Measurements from ENCODE around the gene MED13L. TPM values are rescaled to one million over a fixed set of nuclear protein-coding genes. Genes with fewer than 3 reads are reported as not detected.
A peak's percentile ranks its signal among the peaks of the same experiment; 100 is the strongest.

Gene MED13L
- polyA plus RNA-seq, 1 donor from 2014 or later = 10.7 TPM

- Mint-ChIP-seq H3K27ac (no peak overlapping the region), H3K36me3 (no peaks in the 10 kb centered on the region), H3K27me3 (no peaks in the 10 kb centered on the region), H3K9me3 (peaks cover 0 to 10% (median 3%) of the 10 kb centered on the region in 3 donors), H3K4me1 (peaks cover 0 to 2% (median 0%) of the 10 kb centered on the region in 3 donors), H3K4me3 (no peak overlapping the region)
These were observed 35.9 kb upstream of the MED13L start for GRCh38 chr12:116313194-116313927.

GRCh38 chr12:116310082-116310481, 32.6 kb upstream of the MED13L start:
- Mint-ChIP-seq H3K4me1 (peaks cover 0 to 2% (median 0%) of the 10 kb centered on the region in 3 donors), H3K9me3 (peaks cover 0 to 10% (median 3%) of the 10 kb centered on the region in 3 donors), H3K4me3 (no peak overlapping the region), H3K27ac (no peak overlapping the region), H3K27me3 (no peaks in the 10 kb centered on the region), H3K36me3 (no peaks in the 10 kb centered on the region)

- H3K27ac Mint-ChIP-seq = no peak overlapping the region
- H3K27me3 Mint-ChIP-seq = no peaks in the 10 kb centered on the region
- no peaks in the 10 kb centered on the region for H3K36me3 Mint-ChIP-seq
- H3K9me3 Mint-ChIP-seq = peaks cover 0 to 14% (median 3%) of the 10 kb centered on the region in 3 donors
- H3K4me1 Mint-ChIP-seq = peaks cover 0 to under 1% (median 0%) of the 10 kb centered on the region in 3 donors
- H3K4me3 Mint-ChIP-seq = peak overlapping the region in 1 of 4 donors; percentile 11
These were observed 31.9 kb upstream of the MED13L start for GRCh38 chr12:116309343-116309742.

DNA sequence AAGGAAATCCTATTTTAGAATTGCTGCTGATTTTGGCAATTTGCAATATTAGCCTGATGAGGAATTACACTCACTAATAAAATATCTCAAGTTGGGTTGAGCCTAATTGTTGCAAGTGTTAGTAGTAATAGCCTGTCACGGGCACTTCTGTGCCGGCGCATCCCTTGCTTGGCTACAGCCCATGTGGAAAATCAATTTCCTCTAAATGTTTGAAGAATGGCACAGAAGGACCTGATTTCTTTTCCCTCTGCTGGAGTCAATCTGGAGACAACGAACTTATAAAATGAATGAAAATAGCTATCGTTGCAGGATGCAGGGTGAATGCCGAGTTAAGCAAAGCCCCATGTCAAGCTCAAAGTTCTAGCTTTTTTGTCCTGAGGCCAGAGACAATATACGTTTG, 31.2 kb upstream of the MED13L start:
- Mint-ChIP-seq H3K9me3 (peaks cover 0 to 14% (median 3%) of the 10 kb centered on the region in 3 donors), H3K36me3 (no peaks in the 10 kb centered on the region), H3K4me3 (no peak overlapping the region), H3K4me1 (no peaks in the 10 kb centered on the region), H3K27ac (no peak overlapping the region), H3K27me3 (no peaks in the 10 kb centered on the region)

DNA sequence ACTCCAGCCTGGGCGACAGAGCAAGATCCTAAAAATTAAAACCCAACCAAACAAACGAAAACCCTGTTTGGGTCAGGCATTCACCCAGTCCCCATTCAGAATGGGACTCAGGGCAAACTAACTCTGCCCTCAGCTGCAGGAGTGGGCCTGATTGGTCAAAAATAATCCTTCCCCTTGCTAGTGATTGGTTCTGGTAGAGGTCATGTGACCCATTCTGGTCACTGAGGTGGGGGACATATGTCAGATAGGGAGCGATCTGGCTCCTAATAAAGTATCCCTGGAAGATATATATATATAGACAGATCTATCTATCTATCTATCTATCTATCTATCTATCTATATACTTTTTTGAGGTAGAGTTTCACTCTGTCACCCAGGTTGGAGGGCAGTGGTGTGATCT, 29.5 kb upstream of the MED13L start:
- no peaks in the 10 kb centered on the region for H3K36me3 Mint-ChIP-seq
- peaks cover 0 to 3% (median 0%) of the 10 kb centered on the region in 3 donors for H3K4me1 Mint-ChIP-seq
- peaks cover 0 to 14% (median 3%) of the 10 kb centered on the region in 3 donors for H3K9me3 Mint-ChIP-seq
- no peak overlapping the region for H3K27ac Mint-ChIP-seq
- H3K27me3 Mint-ChIP-seq = peaks cover 2% of the 10 kb centered on the region
- H3K4me3 Mint-ChIP-seq = no peak overlapping the region

DNA sequence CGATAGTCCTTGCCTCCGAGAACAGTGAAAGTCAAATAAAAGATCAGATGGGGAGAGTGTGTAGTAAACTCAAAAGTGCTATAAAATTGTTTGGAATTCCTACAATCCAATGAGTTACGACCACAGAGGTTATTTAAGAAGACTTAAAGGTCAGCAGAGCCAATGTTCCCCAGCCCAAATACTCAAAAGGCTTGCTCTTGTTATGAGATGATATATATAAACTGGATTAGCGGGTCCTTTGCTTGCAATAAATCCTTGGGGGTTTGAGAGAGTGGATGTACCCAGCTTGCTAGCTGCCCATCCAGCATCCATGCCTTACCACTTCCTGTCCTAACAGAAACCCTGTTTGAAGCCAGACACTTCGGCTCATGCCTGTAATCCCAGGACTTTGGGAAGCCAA, 29.0 kb upstream of the MED13L start:
- H3K27ac Mint-ChIP-seq = no peak overlapping the region
- H3K4me1 Mint-ChIP-seq = peaks cover 0 to 5% (median 0%) of the 10 kb centered on the region in 3 donors
- H3K27me3 Mint-ChIP-seq = peaks cover 3% of the 10 kb centered on the region

DNA sequence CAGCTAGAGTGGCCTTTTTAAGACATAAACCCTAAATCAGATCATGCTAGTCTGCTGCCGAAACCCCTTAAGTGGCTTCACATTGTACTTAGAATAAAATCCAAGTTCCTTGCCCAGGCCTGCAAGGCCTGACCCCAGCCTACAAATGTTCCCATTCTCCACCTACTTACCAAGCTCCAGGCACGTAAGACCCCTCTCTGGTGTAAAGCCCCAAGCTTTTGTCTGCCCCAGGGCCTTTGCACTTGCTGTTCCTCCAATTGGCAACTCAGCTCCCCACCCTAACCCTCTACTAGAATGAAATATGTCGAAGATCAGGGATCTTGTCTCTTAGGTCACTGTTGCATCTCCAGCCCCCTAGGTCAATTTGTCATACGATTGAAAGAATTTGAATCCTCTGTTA, 27.1 kb upstream of the MED13L start:
- Mint-ChIP-seq H3K27me3 (peaks cover 3% of the 10 kb centered on the region), H3K27ac (no peak overlapping the region), H3K9me3 (peaks cover 0 to 8% (median 3%) of the 10 kb centered on the region in 3 donors), H3K4me1 (peaks cover 0 to 5% (median 0%) of the 10 kb centered on the region in 3 donors), H3K36me3 (no peaks in the 10 kb centered on the region), H3K4me3 (no peak overlapping the region)

More for the DNA sequence above, 29.0 kb upstream of the MED13L start:
- peaks cover 0 to 14% (median 3%) of the 10 kb centered on the region in 3 donors for H3K9me3 Mint-ChIP-seq
- H3K4me3 Mint-ChIP-seq = no peak overlapping the region
- H3K36me3 Mint-ChIP-seq = no peaks in the 10 kb centered on the region

GRCh38 chr12:116303929-116304328, 26.4 kb upstream of the MED13L start:
- no peak overlapping the region for H3K27ac Mint-ChIP-seq
- H3K27me3 Mint-ChIP-seq = peaks cover 3% of the 10 kb centered on the region
- H3K36me3 Mint-ChIP-seq = no peaks in the 10 kb centered on the region
- H3K4me1 Mint-ChIP-seq = peaks cover 0 to 5% (median 0%) of the 10 kb centered on the region in 3 donors
- H3K9me3 Mint-ChIP-seq = peaks cover 0 to 3% (median 0%) of the 10 kb centered on the region in 3 donors
- no peak overlapping the region for H3K4me3 Mint-ChIP-seq

GRCh38 chr12:116303066-116303465, 25.6 kb upstream of the MED13L start:
- peaks cover 0 to 5% (median 0%) of the 10 kb centered on the region in 3 donors for H3K4me1 Mint-ChIP-seq
- H3K36me3 Mint-ChIP-seq = no peaks in the 10 kb centered on the region
- H3K4me3 Mint-ChIP-seq = no peak overlapping the region
- H3K27me3 Mint-ChIP-seq = peaks cover 3% of the 10 kb centered on the region
- H3K27ac Mint-ChIP-seq = no peak overlapping the region
- peaks cover 0 to 3% (median 0%) of the 10 kb centered on the region in 3 donors for H3K9me3 Mint-ChIP-seq

DNA sequence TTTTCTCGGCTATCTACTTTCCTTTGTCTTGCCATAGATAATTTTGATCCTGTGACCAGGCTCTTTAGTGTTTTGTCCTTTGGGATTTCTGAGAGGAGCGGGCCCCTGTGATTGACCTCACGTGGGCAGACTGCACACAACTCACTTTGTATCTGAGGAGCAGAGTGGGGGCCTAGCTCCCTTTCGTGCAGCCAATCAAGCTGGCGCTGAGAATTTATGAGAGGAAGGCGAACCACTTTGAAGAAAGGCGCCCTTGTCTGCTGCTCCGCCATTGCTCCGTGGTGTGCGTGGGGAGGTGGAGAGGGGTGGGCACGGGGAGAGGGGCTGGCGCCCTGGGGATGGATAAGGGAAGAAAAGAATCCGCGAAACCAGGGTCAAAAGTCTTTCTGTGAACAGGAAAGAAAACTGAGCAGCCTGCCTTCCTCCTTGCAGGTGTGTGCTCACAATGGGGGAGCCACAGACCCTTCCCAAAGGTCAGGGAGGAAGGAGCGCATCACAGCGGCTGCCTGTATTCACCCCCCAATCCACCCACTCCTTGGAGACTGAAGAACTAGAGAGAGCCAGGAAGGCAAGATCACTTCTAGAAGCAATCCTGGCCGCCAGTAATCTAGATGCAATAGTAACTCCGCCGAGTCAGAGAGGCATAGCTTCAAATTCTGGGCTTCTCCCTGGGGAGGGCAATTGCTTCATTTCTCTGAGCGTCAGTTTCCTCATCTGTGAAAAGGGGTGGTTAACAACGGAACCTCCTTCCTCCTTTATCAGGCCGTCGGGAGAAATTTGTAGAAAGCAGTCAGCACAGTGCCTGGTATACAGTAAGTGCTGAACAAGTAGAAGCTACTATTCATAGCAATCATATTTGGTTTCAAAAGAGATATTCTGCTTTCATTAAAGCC, 24.9 kb upstream of the MED13L start:
- Mint-ChIP-seq H3K4me1 (peaks cover under 1 to 6% (median 5%) of the 10 kb centered on the region in 3 donors), H3K27ac (peak overlapping the region in 2 of 3 donors; percentile 35 to 89), H3K9me3 (peaks cover 0 to 3% (median 0%) of the 10 kb centered on the region in 3 donors), H3K4me3 (peak overlapping the region in 1 of 4 donors; percentile 34), H3K27me3 (peaks cover 4% of the 10 kb centered on the region), H3K36me3 (no peaks in the 10 kb centered on the region)

- H3K27me3 Mint-ChIP-seq = peaks cover 5% of the 10 kb centered on the region
- H3K4me3 Mint-ChIP-seq = peak overlapping the region in 1 of 4 donors; percentile 34
- no peaks in the 10 kb centered on the region for H3K36me3 Mint-ChIP-seq
- H3K4me1 Mint-ChIP-seq = peaks cover 1 to 8% (median 7%) of the 10 kb centered on the region in 3 donors
- H3K9me3 Mint-ChIP-seq = peaks cover 0 to 3% (median 0%) of the 10 kb centered on the region in 3 donors
- H3K27ac Mint-ChIP-seq = peak overlapping the region in 1 of 3 donors; percentile 89
These were observed 24.1 kb upstream of the MED13L start for GRCh38 chr12:116301621-116302020.

GRCh38 chr12:116299665-116300328, 22.3 kb upstream of the MED13L start:
- Mint-ChIP-seq H3K4me3 (no peak overlapping the region), H3K4me1 (peaks cover 1 to 8% (median 7%) of the 10 kb centered on the region in 3 donors), H3K27me3 (peaks cover 5% of the 10 kb centered on the region), H3K27ac (peak overlapping the region in 1 of 3 donors; percentile 28), H3K9me3 (peaks cover 0 to 3% (median 2%) of the 10 kb centered on the region in 3 donors), H3K36me3 (no peaks in the 10 kb centered on the region)

- Mint-ChIP-seq H3K27me3 (peaks cover 5% of the 10 kb centered on the region), H3K4me3 (no peak overlapping the region), H3K4me1 (peaks cover 1 to 8% (median 7%) of the 10 kb centered on the region in 3 donors), H3K27ac (no peak overlapping the region), H3K36me3 (no peaks in the 10 kb centered on the region), H3K9me3 (peaks cover 0 to 2% (median 0%) of the 10 kb centered on the region in 3 donors)
These were observed 21.6 kb upstream of the MED13L start for GRCh38 chr12:116299064-116299463.

- Mint-ChIP-seq H3K4me3 (no peak overlapping the region), H3K9me3 (peaks cover 0 to 2% (median 0%) of the 10 kb centered on the region in 3 donors), H3K27ac (no peak overlapping the region), H3K36me3 (no peaks in the 10 kb centered on the region), H3K4me1 (peaks cover 1 to 8% (median 7%) of the 10 kb centered on the region in 3 donors), H3K27me3 (peaks cover 5% of the 10 kb centered on the region)
These were observed 21.1 kb upstream of the MED13L start for GRCh38 chr12:116298578-116298977.

Measured in IgD-negative memory B cell (primary cell).